Peyer's patch (tissue), 4 donors: ENCODE results near the gene GTF2H4.

Experiments used
- CTCF ChIP-seq, 6 experiments: fragments of 450-650 bp in 4 of 6; fragments of 200-600 bp in 2 of 6; sonication (generic) in 1 of 6; IDR thresholded peaks; one replicate each; pipeline ENCODE4 v1.5.1; 2017 to 2019; ENCODE audit warnings: antibody characterized with exemption in 6 of 6, mild to moderate bottlenecking in 3 of 6, moderate library complexity in 1 of 6
- POLR2A ChIP-seq, 2 donors: fragments of 450-650 bp; IDR thresholded peaks; one replicate each; pipeline ENCODE4 v1.5.1; 2017; ENCODE audit warnings: antibody characterized with exemption in 2 of 2, mild to moderate bottlenecking in 2 of 2, moderate library complexity in 2 of 2

- TF ChIP-seq CTCF (IDR thresholded peaks at IDR 0.05): no peak
- no peak for TF ChIP-seq POLR2A (IDR thresholded peaks at IDR 0.05)
These were observed 28.2 kb upstream of the GTF2H4 start for GRCh38 chr6:30879684-30880427.
